ENCODE data around the gene GALNT11.
"Not testable (repeated sequence)": the region's sequence is repeated elsewhere in the genome, so short reads cannot be mapped to it uniquely, and the experiment has no call there.

The GALNT11 gene

DNA sequence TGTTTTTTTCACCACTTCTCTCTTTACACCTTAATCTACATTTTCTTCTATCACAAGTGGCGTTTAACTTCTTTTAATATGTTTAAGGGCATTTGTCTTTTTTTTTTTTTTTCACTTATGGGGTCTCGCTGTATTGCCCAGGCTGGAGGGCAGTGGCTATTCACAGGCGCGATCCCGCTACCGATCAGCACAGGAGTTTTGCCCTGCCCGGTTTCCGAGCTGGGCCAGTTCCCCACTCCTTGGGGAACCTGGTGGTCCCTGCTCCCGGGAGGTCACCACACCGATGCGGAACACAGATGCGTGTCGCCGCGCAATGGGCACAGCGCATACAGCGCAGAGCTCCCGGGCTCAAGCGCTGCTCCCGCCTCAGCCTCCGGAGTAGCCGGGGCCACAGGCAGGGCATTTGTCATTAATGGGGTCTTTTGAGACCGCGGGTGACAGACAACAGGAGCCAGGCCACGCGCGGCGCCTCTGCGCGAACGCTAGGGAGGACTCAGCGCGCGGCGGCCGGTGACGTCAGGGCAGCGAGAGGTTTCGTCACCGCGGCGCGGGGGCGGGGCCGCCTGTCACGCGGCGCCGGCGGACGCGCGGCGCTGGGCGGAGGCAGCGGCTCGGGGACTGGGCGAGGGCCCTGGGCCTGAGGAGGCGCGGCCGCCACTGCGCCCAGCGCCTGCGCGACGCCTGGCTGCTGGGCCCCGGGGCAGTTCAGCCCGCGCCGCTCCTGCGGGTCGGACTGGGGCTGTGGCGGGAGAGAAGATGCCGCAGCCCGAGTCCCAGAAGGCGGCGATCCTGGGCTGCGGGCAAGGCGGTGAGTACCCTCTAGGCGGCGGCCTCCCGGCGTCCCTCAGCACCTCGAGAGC lies at the start of gene GALNT11:
GALNT11 (plus strand) TSS at position 598 of the 860 bp plus-strand sequence. CDS start 68,554 bp downstream, outside the sequence.
- peak; percentile 89 for DNase-seq

DNA sequence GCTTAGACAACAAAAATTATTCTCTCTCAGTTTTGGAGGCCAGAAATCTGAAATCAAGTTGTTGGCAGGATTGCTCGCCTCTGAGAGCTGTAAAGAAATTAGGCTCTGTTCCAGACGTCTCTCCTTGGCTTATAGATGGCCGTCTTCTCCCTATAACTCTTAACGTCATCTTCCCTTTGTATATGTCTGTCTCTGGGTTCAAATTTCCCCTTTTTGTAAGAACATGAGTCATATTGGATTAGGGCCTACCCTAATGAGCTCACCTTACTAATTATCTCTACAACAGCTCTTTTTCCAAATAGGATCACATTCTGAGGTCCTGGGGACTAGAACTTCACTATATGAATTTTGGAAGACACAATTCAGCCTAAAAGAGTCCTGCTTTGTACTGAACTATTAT lies 46.9 kb upstream of the GALNT11 start:
- no peak for DNase-seq

DNA sequence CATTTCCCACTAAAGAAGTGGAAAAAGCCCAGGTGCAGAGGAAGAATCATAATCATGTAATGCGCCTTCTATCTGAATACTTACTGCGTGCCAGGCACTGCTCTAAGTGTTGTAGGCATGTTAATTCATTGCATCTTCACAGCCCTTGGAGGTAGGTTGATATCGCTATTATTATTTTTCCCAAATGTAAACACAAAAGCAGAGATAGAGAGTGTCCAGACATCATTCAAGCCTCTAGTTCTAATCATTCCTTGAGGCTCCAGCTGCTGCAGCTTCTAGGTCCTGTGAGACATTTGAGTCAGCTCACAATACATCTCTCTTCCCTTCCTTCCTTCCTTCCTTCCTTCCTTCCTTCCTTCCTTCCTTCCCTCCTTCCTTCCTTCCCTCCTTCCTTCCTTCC lies 44.3 kb upstream of the GALNT11 start:
- DNase-seq: no peak

DNA sequence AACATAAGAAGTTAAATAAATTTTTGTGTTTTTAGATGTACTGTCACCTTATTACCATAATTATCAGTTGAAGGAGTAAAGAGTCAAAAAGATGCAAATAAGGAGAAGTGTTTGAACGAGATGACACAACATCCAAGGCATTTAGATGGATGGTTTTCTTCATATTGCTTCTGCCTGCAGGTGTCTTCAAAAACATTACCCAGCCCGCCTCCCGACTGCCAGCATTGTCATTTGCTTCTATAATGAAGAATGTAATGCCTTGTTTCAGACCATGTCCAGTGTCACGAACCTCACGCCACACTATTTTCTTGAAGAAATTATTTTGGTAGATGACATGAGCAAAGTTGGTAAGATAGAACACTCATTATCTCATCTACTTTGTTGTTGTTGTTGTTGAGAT lies 42.7 kb upstream of the GALNT11 start:
- no peak for DNase-seq

DNA sequence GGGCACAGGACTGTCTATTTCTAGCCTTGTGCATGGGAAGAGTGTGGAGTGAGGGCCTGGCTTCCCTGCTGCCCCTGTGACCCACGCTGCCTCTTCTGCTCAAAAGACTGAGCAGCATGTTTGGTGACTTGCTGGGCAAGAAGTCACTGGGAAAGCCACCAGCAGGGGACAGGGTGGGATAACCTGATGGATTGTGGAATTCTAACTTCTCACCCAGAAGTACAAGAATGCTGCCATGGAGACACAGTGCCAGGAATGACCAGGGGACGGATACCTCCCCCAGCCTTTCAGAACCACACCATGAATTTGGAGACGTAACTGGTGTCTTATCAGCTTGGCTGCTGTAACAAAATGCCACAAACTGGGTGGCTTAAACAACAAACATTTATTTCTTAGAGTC lies 40.9 kb upstream of the GALNT11 start:
- DNase-seq: no peak

DNA sequence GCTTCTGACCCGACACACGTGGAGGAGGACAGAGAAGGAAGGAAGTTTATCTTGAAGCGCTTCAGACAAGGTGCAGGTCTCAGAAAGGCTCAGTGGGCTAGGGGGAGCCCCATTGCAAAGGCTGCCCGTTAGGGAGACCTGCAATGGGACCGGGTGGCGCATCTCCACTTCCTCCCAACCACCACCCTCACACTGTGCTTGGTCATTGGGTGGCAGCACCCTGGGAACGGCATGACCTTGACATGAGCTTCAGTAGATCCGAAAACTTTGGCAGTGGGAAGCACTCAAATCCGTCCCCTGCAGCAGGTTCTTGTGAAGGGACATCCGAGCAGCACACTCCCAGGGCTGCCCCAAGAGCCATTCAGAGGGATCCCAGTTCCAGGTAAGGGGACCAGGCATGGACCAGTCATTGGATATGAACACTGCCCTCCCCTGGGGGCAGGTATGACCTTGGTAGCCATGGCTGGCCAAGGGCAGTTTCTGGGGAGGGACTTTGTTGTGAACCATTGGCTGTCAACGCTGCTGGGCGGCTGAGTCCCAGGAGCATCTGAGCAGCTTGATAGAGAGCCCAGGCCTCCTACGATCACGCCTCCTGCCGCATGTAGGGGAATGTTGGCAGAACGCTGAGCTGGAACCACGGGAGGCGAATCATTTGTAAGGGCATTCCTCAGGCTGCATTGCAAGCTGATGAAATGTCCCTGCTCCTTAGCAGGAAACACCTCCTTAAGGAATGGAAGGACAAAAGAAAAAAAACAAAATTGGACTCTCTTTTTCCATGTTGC lies 37.5 kb upstream of the GALNT11 start:
- no peak for DNase-seq

DNA sequence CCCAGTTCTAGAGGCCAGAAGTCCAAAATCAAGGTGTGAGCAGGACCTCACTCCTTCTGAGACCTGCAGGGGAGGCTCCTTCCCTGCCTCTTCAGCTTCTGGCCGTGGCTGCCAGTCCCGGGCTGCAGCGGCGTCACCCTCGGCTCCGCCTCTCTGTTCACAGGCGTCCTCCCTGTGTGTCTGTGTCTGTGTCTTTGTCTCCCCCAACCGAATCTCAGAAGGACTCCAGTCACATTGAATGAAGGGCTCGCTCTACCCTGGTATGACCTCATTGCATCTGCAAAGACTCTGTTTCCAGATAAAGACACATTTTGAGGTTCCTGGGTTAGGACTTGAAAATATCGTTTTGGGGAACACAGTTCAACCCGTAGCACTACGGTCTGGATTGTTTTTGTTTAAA lies 33.1 kb upstream of the GALNT11 start:
- DNase-seq: peak; percentile 55

DNA sequence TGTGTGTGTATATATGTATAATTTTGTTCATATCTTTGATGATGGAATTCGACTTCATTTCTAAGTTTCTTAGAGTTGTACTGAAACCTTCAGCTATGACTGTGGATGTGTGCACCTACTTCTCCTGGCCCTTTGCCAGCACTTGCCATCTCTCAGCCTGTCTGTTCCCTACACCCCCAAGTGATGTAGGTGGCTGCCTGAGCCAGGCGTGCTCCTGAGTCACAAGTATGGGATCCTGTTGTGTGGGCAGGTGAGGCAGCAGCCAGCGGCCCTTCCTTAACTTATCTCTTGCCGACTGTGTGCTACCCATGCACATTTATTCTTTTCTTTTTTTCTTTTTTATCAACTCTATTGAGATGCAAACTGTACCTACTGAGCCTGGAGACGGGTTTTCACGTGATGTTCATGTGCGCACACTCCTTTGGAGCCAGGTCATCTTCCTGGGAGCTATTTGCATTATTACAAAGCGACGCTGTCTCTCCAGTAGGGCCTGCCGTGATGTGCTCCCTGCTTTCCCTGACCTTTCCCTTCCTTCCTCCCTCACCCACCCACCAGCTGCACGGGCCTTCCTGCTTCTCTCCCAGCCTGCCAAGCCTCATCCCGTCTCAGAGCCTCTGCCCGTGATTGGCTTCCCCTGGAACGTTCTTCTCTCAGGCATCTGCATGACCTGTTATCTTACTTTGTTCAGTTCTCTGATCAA lies 31.3 kb upstream of the GALNT11 start:
- DNase-seq: no peak

DNA sequence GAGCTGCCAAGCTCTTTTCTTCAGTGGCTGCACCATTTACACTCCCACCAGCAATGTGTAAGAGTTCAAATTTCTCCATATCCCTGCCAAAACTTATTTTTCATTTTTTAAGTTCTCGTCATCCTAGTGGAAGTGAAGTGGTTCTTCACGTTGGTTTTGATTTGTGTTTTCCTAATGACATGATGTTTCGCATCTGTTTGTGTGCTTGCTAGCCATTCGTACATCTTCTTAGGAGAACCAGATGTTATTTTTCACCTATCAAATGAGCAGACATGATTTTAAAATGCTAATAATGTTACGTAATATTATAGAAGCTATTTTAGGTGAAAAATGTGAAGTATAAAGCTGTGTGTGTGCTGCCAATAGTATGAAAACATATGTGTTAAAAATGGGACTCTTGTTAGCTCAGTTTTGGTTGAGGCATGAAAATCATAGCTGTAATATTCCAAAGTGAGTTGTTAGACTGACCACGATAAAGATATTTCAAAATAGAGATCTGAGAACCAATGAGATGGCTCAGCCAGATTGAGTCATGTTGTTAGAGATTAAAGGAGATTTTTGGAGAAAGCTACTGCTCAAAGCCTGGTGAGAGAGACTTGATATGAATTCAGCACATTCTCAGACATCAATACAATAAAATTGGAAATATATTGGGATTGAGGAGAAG lies 25.9 kb upstream of the GALNT11 start:
- no peak for DNase-seq

DNA sequence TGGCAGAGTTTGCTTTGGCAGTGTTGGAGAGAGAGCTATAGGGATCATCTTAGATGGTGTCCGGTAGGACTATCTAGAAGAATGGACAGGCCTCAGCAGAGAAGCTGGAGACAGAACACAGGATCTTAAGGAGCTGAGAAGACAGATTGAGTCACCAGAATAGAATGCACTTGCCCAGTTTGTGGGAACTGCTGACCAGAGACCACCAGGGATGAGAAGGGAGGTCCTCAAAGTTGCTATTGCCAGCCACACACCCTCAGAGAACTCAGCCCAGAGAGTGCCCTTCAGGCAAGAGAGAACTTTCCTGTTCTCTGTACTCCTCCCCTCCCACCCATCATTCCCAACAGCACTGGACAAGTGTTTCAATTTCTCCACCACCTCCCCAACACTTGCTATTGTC lies 25.3 kb upstream of the GALNT11 start:
- no peak for DNase-seq

DNA sequence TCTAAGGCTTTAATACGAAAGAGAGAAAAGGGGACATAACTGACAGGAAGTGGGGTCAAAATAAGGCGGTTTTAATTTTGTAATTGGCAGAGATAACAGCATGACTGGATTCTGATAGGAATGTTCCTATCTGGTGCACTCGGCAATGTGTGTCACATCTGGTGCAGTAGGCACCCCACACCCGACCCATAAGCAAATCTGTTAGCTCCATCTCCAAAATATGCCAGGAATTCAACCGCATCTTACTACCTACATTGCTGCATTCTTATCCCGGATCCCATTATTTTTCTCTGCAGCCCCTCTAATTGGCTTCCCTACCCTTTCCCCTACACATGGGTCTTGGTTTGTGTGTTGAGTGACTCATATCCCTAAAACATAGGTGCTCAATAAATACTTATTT lies 19.1 kb upstream of the GALNT11 start:
- no peak for DNase-seq

DNA sequence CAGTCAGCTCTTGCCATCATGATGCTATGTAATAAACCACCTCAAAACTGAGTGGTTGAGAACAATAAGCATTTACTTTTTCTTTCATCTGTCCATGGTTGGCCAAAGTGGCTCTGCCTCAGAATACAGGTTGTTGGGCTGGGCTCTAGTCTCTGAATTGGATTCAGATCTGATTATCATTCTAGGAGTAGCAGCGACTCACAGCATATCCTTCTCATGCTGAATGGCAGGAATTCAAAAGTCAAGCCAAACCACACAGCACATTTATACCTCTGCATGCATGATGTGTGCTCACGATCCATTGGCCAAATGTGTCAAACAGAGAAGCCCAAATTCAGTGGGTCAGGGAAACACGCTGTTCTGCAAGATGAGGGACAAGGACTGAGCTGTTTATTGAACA lies 13.6 kb upstream of the GALNT11 start:
- DNase-seq: no peak

DNA sequence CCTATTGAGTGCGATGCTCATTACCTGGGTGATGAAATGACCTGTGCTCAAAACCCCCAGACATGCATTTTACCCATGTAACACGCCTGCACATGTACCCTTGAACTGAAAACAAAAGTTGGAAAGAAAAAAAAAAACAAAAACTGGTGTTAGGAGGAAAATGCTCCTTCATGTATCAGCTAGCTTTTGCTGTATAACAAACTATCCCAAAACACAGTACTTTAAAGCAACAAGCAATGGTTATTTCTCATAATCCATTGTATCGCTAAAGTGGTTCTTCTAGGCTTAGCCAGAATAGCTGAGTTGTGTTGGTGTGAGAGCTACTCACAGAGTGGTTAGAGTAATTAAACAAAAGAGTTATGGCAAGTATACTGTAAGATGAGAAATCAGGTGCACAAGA lies 12.2 kb upstream of the GALNT11 start:
- no peak for DNase-seq

DNA sequence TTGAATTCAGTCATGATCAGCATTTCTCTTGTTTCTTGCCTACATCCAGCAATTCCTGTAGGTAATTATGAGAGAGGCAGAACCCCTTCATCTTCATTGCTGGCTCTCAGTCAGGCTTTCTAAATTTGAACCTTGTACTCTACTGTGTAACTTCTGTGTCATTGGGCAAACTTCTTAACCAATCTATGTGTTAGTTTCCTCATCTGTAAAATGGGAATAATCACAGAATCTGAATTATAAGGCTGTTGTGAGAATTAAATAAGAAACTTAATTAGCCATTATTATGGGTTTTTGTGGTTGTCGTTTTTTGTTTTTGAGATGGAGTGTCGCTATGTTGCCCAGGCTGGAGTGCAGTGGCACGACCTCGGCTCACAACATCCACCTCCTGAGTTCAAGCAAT lies 11.5 kb upstream of the GALNT11 start:
- DNase-seq: no peak

DNA sequence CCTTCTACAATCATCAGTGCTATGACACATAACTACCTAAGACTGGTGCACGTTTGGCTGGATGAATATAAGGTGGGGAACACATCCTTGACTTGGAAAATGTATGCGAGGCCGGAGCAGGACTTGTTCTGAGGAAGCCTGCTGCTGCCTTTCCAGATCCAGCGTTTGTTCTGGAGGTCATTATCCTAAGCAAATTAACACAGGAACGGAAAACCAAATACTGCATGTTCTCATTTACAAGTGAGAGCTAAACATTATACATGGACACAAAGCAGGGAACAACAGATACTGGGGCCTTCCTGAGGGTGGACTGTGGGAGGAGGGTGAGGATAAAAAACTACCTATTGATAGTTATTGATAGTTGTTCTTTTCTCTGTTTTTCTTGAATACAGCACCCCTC lies 10.8 kb upstream of the GALNT11 start:
- no peak for DNase-seq

DNA sequence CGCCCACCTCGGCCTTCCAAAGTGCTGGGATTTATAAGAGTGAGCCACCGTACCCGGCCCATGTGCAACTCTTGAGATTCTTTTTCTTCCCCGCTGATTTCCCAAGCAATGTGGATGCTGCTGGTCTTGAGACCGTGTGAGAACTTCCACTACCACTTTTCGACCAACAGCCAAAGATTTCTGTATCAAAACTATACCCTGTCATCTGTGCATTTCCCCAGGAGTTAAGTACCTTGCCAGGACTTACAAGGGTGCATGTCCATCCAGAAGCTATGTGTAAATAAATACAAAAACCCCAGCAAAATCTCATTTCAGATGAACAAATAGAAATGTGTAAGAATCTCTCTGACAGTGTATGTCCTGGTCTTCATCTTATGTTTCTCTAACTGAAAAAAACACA lies 9.9 kb upstream of the GALNT11 start:
- no peak for DNase-seq

DNA sequence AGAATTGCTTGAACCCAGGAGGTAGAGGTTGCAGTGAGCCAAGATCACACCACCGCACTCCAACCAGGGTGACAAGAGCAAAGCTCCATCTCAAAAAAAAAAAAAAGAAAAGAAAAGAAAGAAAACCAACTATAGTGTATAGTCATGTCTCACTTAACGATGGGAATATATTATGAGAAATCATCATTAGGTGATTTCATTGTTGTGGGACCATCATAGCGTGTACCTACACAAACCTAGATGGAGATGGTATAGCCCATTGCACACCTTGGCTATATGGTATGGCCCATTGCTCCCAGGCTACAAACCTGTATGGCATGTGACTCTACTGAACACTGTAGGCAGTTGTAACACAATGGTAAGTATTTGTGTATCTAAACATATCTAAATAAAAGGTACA lies 8.5 kb upstream of the GALNT11 start:
- no peak for DNase-seq

DNA sequence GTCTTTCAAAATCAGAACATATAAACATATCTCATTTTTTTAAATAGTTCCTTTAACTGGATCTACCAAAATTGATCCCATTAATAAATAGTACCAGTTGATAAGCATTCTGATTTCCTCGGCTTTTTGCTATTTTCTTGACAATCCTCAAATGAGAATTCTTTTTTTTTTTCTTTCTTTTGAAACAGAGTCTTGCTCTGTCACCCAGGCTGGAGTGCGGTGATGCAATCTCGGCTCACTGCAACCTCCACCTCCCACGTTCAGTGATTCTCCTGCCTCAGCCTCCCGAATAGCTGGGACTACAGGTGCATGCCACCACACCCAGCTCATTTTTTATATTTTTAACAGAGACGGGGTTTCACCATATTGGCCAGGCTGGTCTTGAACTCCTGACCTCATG lies 7.8 kb upstream of the GALNT11 start:
- DNase-seq: not testable (repeated sequence)

DNA sequence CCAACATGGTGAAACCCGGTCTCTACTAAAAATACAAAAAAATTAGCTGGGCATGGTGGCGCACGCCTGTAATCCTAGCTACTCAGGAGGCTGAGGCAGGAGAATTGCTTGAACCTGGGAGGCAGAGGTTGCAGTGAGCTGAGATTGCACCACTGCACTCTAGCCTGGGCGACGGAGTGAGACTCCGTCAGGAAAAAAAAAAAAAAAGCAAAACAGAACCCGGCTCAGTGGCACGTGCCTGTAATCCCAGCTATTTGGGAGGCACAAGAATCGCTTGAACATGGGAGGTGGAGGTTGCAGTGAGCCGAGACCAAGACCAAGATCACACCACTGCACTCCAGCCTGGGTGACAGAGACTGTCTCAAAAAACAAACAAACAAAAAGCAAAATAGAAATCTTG lies 3.7 kb upstream of the GALNT11 start:
- not testable (repeated sequence) for DNase-seq

DNA sequence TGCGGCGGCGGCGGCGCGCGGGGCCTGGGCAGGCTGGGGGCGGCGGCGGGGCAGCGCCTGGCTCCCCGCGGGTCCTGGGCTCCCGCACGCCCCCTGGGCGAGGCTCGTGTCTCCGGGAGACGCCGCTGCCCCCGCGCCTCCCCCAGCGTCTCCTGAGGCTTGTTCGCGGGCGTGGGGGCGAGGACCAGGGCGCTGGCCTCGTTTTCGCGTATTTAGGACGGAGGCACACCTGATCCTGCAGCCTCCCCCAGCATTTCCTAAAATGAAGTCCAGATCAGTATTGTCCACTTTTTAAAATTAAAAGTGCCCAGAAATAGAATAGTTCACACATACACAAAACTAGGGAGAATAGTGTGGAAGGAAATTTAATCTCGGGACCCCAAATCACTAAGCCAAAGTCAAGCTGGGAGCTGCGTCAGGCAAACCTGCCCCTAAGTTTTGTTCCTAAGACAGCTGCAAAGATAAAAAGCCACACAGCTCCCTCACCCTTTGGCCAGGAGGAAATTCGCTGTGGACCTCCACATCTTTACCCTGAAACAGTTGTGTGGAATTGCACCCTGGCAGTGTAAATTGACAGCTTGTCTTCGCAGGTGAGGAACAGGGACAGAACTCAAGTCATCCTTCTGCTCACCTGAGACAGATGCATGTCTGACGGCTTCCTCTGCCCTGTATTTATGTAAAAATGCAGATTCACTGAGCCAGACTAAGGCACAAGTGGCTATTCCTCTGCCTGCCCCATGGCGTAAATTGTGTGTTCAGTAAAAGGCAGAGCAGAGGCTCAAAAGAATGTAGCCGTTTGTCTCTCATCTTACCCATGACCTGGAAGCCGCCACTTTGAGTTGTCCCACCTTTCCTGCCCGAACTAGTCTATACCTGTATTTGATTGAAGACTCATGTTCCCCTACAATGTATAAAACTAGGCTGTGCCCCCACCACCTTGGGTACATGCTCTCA lies 740 bp downstream of the GALNT11 start:
- peak; percentile 58 for DNase-seq

DNA sequence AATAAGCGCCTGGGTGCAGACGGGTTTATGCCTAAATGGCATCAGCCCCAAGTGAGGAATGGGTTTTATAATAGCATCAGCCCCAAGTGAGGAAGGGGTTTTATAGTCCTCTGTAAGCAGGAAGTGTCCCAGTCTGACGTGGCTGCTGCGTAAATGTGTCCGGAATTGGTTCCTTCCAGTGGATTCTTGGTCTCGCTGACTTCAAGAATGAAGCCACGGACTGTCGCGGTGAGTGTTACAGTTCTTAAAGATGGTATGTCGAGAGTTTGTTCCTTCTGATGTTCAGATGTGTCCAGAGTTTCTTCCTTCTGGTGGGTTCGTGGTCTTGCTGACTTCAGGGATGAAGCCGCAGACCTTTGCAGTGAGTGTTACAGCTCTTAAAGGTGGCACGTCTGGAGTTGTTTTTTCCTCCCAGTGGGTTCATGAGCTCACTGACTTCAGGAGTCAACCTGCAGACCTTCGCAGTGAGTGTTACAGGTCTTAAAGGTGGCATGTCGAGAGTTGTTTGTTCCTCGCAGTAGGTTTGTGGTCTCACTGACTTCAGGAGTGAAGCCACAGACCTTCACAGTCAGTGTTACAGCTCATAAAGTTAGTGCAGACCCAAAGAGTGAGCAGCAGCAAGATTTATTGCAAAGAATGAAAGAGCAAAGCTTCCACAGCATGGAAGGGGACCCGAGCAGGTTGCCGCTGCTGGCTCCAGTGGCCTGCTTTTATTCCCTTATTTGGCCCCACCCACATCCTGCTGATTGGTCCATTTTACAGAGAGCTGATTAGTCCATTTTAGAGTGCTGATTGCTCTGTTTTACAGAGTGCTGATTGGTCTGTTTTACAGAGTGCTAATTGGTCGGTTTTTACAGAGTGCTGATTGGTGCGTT lies 2.3 kb downstream of the GALNT11 start:
- not testable (repeated sequence) for DNase-seq

All from NCI-H345 (cell line).